Measurements from ENCODE around the gene PLEKHM3.

DNA sequence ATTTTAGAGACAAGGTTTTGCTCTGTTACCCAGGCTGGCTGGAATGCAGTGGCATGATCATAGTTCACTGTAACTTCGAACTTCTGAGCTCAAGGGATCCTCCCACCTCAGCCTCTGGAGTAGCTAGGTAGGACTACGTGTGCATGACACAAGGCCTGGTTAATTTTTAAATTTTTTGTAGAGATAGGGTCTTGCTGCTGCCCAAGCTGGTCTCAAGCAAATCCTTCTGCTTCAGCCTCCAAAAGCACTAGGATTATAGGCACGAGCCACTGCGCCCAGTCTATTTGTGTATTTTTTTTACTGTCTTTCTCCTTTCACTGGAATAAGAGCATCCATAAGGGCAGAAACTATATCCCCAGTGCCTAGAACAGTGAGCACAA lies 89.3 kb downstream of the PLEKHM3 start:
- TF ChIP-seq CTCF (IDR thresholded peaks at IDR 0.05): no peak
- TF ChIP-seq EZH2phosphoT487 (IDR thresholded peaks at IDR 0.05): no peak
